K562 (cell line): ENCODE results near the gene MPI. TPM values are rescaled to one million over a fixed set of nuclear protein-coding genes. Genes with fewer than 3 reads are reported as not detected.

Experiments used
- ATAC-seq: fragments of 200-7000 bp; cut with Tn5 transposase; 3 replicates; pipeline ENCODE4 v1.9.1; 2020; ENCODE audit warnings: moderate library complexity
- BruUV-seq: library from RNA; stranded (reverse); fragments of 400-500 nt; replicated peaks from 2 replicates; lab custom pipeline; 2021; lab: Mats Ljungman, UMichigan
- CTCF ChIA-PET: fragments of 300-600 bp; formaldehyde crosslinking; extraction: SDS; loops from one replicate; lab custom pipeline; 2021; ENCODE audit warnings: low intra/inter-chr PET ratio; lab: Yijun Ruan, JAX
- POLR2A ChIA-PET: fragments of 300-600, 350-650 bp; sonication (Branson Sonifier 250); formaldehyde crosslinking; extraction: SDS; loops from one replicate; lab custom pipeline; 2021; ENCODE audit warnings: antibody characterized with exemption, inconsistent platforms; lab: Yijun Ruan, JAX
- DNase-seq, 4 experiments: peaks; one replicate each; pipeline versions ENCODE4 v3.0.0 to v3.0.0-alpha.2; 2011 to 2018; ENCODE audit warnings: low spot score in 3 of 4, mixed read lengths in 3 of 4; ENCODE audit errors: extremely low read depth in 1 of 4
- FAIRE-seq: peaks from 2 replicates; lab custom pipeline; 2011; peaks lifted over from hg19 to GRCh38; lab: Jason Lieb, UNC
- H2AFZ ChIP-seq: 2 replicates; pipeline ENCODE4 v1.6.0; 2011; ENCODE audit warnings: low read depth, low read length, control low read depth, inconsistent platforms
- H3K27ac ChIP-seq: fragments of 200-600 bp; 3 replicates; pipeline ENCODE4 v1.8.0; 2011; ENCODE audit warnings: low read depth, mild to moderate bottlenecking, control low read depth, inconsistent platforms, low read length, moderate library complexity, mixed read lengths; ENCODE audit errors: extremely low read depth
- H3K27me3 ChIP-seq, 2 experiments: fragments of 300-600 bp in 1 of 2; 2 replicates in 1 of 2; 3 replicates in 1 of 2; pipeline versions ENCODE4 v1.6.0 to v1.8.0; 2011; ENCODE audit warnings: inconsistent platforms in 2 of 2, low read length in 2 of 2, mild to moderate bottlenecking in 1 of 2, mixed read lengths in 1 of 2, moderate library complexity in 1 of 2; ENCODE audit not compliant: control insufficient read depth in 2 of 2, insufficient read depth in 2 of 2
- H3K36me3 ChIP-seq: fragments of 300-600 bp; 3 replicates; pipeline ENCODE4 v1.8.0; 2011; ENCODE audit warnings: mild to moderate bottlenecking, low read length, inconsistent platforms; ENCODE audit not compliant: control insufficient read depth, insufficient read depth
- H3K4me1 ChIP-seq, 2 experiments: fragments of 200-600 bp in 1 of 2; replicated peaks in 1 of 2; 2 replicates in 1 of 2; 3 replicates in 1 of 2; pipeline versions ENCODE4 v1.5.1 to v1.8.0; 2011; ENCODE audit warnings: inconsistent platforms in 2 of 2, low read length in 2 of 2, mild to moderate bottlenecking in 1 of 2, mixed read lengths in 1 of 2, moderate library complexity in 1 of 2; ENCODE audit not compliant: control insufficient read depth in 2 of 2, insufficient read depth in 2 of 2
- H3K4me2 ChIP-seq: 2 replicates; pipeline ENCODE4 v1.6.1; 2011; ENCODE audit warnings: low read length, control low read depth, inconsistent platforms, mixed read lengths; ENCODE audit not compliant: insufficient read depth
- H3K4me3 ChIP-seq: fragments of 200-600 bp; sonication (generic), shearing (Covaris generic); 2 replicates; pipeline ENCODE4 v1.5.1; 2016; ENCODE audit warnings: control low read depth, inconsistent platforms
- H3K79me2 ChIP-seq: fragments of 200-600 bp; 3 replicates; pipeline ENCODE4 v1.8.0; 2011; ENCODE audit warnings: low read length, inconsistent platforms; ENCODE audit not compliant: control insufficient read depth, insufficient read depth
- H3K9ac ChIP-seq, 2 experiments: 2 replicates each; pipeline versions ENCODE4 v1.6.0 to v1.6.1; 2011; ENCODE audit warnings: low read depth in 2 of 2, low read length in 2 of 2, control low read depth in 1 of 2, inconsistent platforms in 1 of 2, mild to moderate bottlenecking in 1 of 2, mixed read lengths in 1 of 2; ENCODE audit not compliant: insufficient read depth in 1 of 2
- H3K9me1 ChIP-seq: one replicate; pipeline ENCODE4 v1.6.0; 2011; ENCODE audit warnings: inconsistent platforms, mild to moderate bottlenecking, low read length, moderate library complexity; ENCODE audit not compliant: control insufficient read depth, insufficient read depth
- H3K9me3 ChIP-seq: replicated peaks from 2 replicates; pipeline ENCODE4 v1.5.1; 2011; ENCODE audit warnings: low read depth, low read length, inconsistent platforms; ENCODE audit not compliant: control insufficient read depth, insufficient read depth
- H4K20me1 ChIP-seq: replicated peaks from 2 replicates; pipeline ENCODE4 v1.6.1; 2011; ENCODE audit warnings: low read length, inconsistent platforms, mixed read lengths; ENCODE audit not compliant: control insufficient read depth, insufficient read depth
- CEBPB ChIP-seq: fragments of 450-650 bp; IDR thresholded peaks from 2 replicates; pipeline ENCODE4 v1.6.1; 2016; ENCODE audit warnings: missing genetic modification characterization, missing compliant biosample characterization
- DIDO1 ChIP-seq: fragments of 450-650 bp; IDR thresholded peaks from 2 replicates; pipeline ENCODE4 v1.6.1; 2016; ENCODE audit warnings: low read depth, missing biosample characterization, missing genetic modification characterization
- FOS ChIP-seq: IDR thresholded peaks from 3 replicates; pipeline ENCODE4 v1.6.1; 2011; ENCODE audit not compliant: insufficient read length; ENCODE audit errors: extremely low read depth
- GMEB1 ChIP-seq: fragments of 250-450 bp; sonication (Bioruptor Pico); IDR thresholded peaks from 2 replicates; pipeline ENCODE4 v1.4.0; 2020; ENCODE audit warnings: mild to moderate bottlenecking
- HNRNPUL1 ChIP-seq: fragments of 200-400 bp; formaldehyde crosslinking; IDR thresholded peaks from 2 replicates; pipeline ENCODE4 v1.6.1; 2017; ENCODE audit warnings: low read length
- KDM4B ChIP-seq, 2 experiments: fragments of 450-650 bp in 1 of 2; sonication (generic) in 1 of 2; IDR thresholded peaks; 2 replicates each; pipeline ENCODE4 v1.6.1; 2016 to 2017; ENCODE audit warnings: borderline replicate concordance in 2 of 2, antibody characterized with exemption in 1 of 2, low read depth in 1 of 2, mild to moderate bottlenecking in 1 of 2
- KLF1 ChIP-seq: fragments of 450-650 bp; IDR thresholded peaks from 2 replicates; pipeline ENCODE4 v1.6.1; 2016; ENCODE audit warnings: missing genetic modification characterization, missing compliant biosample characterization
- MTA1 ChIP-seq: fragments of 450-650 bp; IDR thresholded peaks from 2 replicates; pipeline ENCODE4 v1.6.1; 2017; ENCODE audit warnings: borderline replicate concordance
- SAFB2 ChIP-seq: fragments of 200-400 bp; formaldehyde crosslinking; IDR thresholded peaks from 2 replicates; pipeline ENCODE4 v1.6.1; 2018; ENCODE audit warnings: borderline replicate concordance, low read length, low read depth, moderate library complexity; ENCODE audit not compliant: severe bottlenecking
- SIRT6 ChIP-seq: IDR thresholded peaks from one replicate; pipeline ENCODE4 v1.6.1; 2012; ENCODE audit warnings: low read depth, mild to moderate bottlenecking, control low read depth, inconsistent platforms, low read length, moderate library complexity
- SP2 ChIP-seq: IDR thresholded peaks from 2 replicates; pipeline ENCODE4 v1.6.1; 2011; ENCODE audit warnings: mild to moderate bottlenecking, low read depth, low read length, moderate library complexity; ENCODE audit not compliant: poor library complexity, severe bottlenecking; ENCODE audit errors: extremely low read depth
- SRSF7 ChIP-seq: fragments of 200-400 bp; formaldehyde crosslinking; optimal IDR thresholded peaks from 2 replicates; pipeline ENCODE3; 2017; ENCODE audit warnings: mild to moderate bottlenecking, low read depth, low read length
- ZNF212 ChIP-seq: fragments of 450-650 bp; formaldehyde crosslinking; IDR thresholded peaks from 2 replicates; pipeline ENCODE4 v1.4.0; 2020; ENCODE audit warnings: mild to moderate bottlenecking
- ZNF512 ChIP-seq: IDR thresholded peaks from 2 replicates; pipeline ENCODE4 v1.6.1; 2016; ENCODE audit warnings: missing genetic modification characterization, missing compliant biosample characterization
- WGBS: fragments of 100-300 bp; shearing (Covaris generic); methylation state at CpG from one replicate; pipeline ENCODE4 v1.1.6; 2016; ENCODE audit warnings: low coverage, mixed read lengths; ENCODE audit not compliant: insufficient coverage; ENCODE audit errors: missing lambda C conversion rate; 5-methylcytosine and 5-hydroxymethylcytosine counted together
- in situ Hi-C: fragments of 300-500 bp; cut with MboI; formaldehyde crosslinking; loops from 4 replicates; pipeline ENCODE4 v1.15.0; 2018; ENCODE audit warnings: inconsistent platforms, mixed read lengths
- intact Hi-C: fragments of 100-400 bp; cut with micrococcal nuclease; formaldehyde crosslinking; loops from 2 replicates; pipeline ENCODE4 v1.14.2; 2022
- polyA plus RNA-seq, 8 experiments: library from polyadenylated mRNA; depleted of rRNA in 4 of 8; stranded (reverse) in 5 of 8; unstranded in 3 of 8; fragments of >200 nt; fragmentation: Nextera tagmentation in 2 of 8; fragmentation: Illumina TruSeq in 1 of 8; extraction: Ambion mirVana in 2 of 8; extraction: Trizol in 1 of 8; gene quantifications; 2 replicates each; pipeline versions ENCODE4 v1.2.1 to v1.2.3, GENCODE V29; 2011 to 2014; ENCODE audit warnings: inconsistent platforms in 1 of 8, missing spikeins in 1 of 8
- total RNA-seq, 7 experiments: library from RNA; depleted of rRNA in 6 of 7; stranded (reverse); fragments of >200 nt in 6 of 7; fragmentation: Illumina TruSeq in 2 of 7; extraction: Trizol in 2 of 7; gene quantifications; 2 replicates each; pipeline versions ENCODE4 v1.2.1 to v1.2.3, GENCODE V29; 2011 to 2021; ENCODE audit warnings: low replicate concordance in 1 of 7

MPI gene
- total and polyA plus RNA-seq, 9 of the 15 experiments (the other 6 are each of a cell fraction or from before 2014, with no cell fraction given) = 30.7 to 105 (median 40.5) TPM

- Histone ChIP-seq H3K4me1 (peaks cover 0 to 3% of the 10 kb centered on the region in 2 experiments; a peak in 1 of 5 replicates), H4K20me1 (no peaks in the 10 kb centered on the region; the same call in 1 of the 2 replicates), H3K27me3 (no peaks in the 10 kb centered on the region), H3K79me2 (no peaks in the 10 kb centered on the region), H3K9ac (no peak overlapping the region), H3K4me2 (no peak overlapping the region), H3K36me3 (peaks cover 73% of the 10 kb centered on the region; the same call in 2 of the 3 replicates), H3K9me3 (no peaks in the 10 kb centered on the region), H3K4me3 (no peak overlapping the region), H3K27ac (no peak overlapping the region; the same call in 2 of the 3 replicates), H2AFZ (no peak overlapping the region), H3K9me1 (peaks cover under 1% of the 10 kb centered on the region)
- DNase-seq = no peak
- CTCF ChIA-PET = no interaction called here
- in situ Hi-C loops (no loop called here), intact Hi-C loops (no loop called here)
- POLR2A ChIA-PET = interaction anchor here (0.5 to 3.3 kb wide), 6 partner anchors 11 to 285 kb away, joined by 3 to 29 read pairs (median 3); partner anchors contain the start of genes FAM219B and ULK3
- no peak for FAIRE-seq
- no peak for ATAC-seq
- TF ChIP-seq KDM4B (IDR thresholded peaks at IDR 0.05; ENCODE audit: borderline replicate concordance in 2 of 2, low read depth in 1 of 2) (no peak), FOS (no peak), CEBPB (tag) (no peak), SIRT6 (no peak), ZNF212 (CRISPR knock-in tag) (no peak), SRSF7 (no peak), HNRNPUL1 (no peak), ZNF512 (tag) (no peak), GMEB1 (CRISPR knock-in tag) (no peak), SAFB2 (no peak), KLF1 (tag) (no peak), SP2 (no peak), MTA1 (no peak), DIDO1 (tag) (no peak)
- BruUV-seq = no TSS peak
- WGBS = 78% methylated on average over 3 of the region's 3 CpGs
Observed at GRCh38 chr15:74896316-74896715, 6.5 kb downstream of the MPI start.
